ENCODE results near the gene CNGA1.
"Not testable (repeated sequence)": the region's sequence is repeated elsewhere in the genome, so short reads cannot be mapped to it uniquely, and the experiment has no call there.

CNGA1 gene

GRCh38 chr4:47926667-47927258 is 89.7 kb downstream of the CNGA1 start:
- DNase-seq (ENCODE audit: low read depth): peak; percentile 67
- TF ChIP-seq CTCF (IDR thresholded peaks at IDR 0.05; ENCODE audit: low read length, missing control alignments): peak; percentile 88

GRCh38 chr4:47923261-47923608 is 93.2 kb downstream of the CNGA1 start:
- not testable (repeated sequence) for H3K4me3 ChIP-seq (replicated peaks; ENCODE audit: low read depth, low read length); DNase-seq (ENCODE audit: low read depth)

More at GRCh38 chr4:47926667-47927258, 89.7 kb downstream of the CNGA1 start:
- no peak overlapping the region for H3K4me3 ChIP-seq (replicated peaks; ENCODE audit: low read depth, low read length)

- H3K4me3 ChIP-seq (replicated peaks; ENCODE audit: low read depth, low read length); DNase-seq (ENCODE audit: low read depth): not testable (repeated sequence)
Observed at GRCh38 chr4:47922436-47923260, 93.8 kb downstream of the CNGA1 start.

GRCh38 chr4:47917163-47917562 is 99.3 kb downstream of the CNGA1 start:
- not testable (repeated sequence) for DNase-seq (ENCODE audit: low read depth); H3K4me3 ChIP-seq (replicated peaks; ENCODE audit: low read depth, low read length)

GRCh38 chr4:47915378-47915777 is 101.1 kb downstream of the CNGA1 start:
- TF ChIP-seq CTCF (IDR thresholded peaks at IDR 0.05; ENCODE audit: low read length, missing control alignments): no peak
- no peak for DNase-seq (ENCODE audit: low read depth)
- no peak overlapping the region for H3K4me3 ChIP-seq (replicated peaks; ENCODE audit: low read depth, low read length)

DNA sequence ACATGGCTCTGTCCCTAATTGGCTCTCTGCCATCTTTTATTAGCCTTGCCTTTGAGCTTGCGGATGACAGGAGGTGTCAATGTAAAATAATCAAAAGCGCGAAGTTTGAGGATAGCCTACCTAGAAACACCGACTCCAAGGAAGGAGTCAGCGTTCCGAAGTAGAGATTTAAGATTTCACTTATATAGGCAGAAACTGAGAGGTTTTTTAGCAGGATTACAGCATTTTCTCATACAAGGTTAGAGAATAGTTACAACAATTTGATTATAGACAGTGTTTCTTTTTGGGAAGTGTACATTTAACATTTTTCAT is 101.6 kb downstream of the CNGA1 start:
- peak overlapping the region; percentile 96 for H3K4me3 ChIP-seq (replicated peaks; ENCODE audit: low read depth, low read length)
- TF ChIP-seq CTCF (IDR thresholded peaks at IDR 0.05; ENCODE audit: low read length, missing control alignments): no peak
- DNase-seq (ENCODE audit: low read depth): no peak

GRCh38 chr4:47914220-47914925 is 102.1 kb downstream of the CNGA1 start, which contains the start of gene NFXL1:
Gene NFXL1 (minus strand): TSS chr4:47914583. CDS start chr4:47914203, 380 bp downstream.
- TF ChIP-seq CTCF (IDR thresholded peaks at IDR 0.05; ENCODE audit: low read length, missing control alignments): no peak
- peak; percentile 97 for DNase-seq (ENCODE audit: low read depth)
- peak within 1 kb of the TSS; percentile 96 for H3K4me3 ChIP-seq (replicated peaks; ENCODE audit: low read depth, low read length)

DNA sequence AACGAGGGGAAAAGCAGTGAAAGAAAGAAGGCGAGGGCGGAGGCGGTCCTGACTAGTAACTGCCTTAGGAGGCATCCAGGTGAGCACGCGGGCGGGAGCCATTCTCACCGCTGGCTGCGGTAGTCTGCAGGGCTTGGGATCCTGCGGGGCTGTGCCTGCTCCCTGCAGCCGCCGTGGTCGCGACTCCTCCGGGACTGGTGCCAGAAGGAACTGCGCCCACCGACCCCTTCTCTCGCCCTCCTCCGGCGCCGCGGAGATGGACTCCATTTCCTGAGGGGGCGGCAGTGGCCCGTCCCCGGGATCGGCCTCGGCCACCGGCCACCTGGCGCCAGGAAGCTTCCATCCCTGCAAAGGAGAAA is 102.6 kb downstream of the CNGA1 start:
- DNase-seq (ENCODE audit: low read depth): no peak
- no peak for TF ChIP-seq CTCF (IDR thresholded peaks at IDR 0.05; ENCODE audit: low read length, missing control alignments)
- H3K4me3 ChIP-seq (replicated peaks; ENCODE audit: low read depth, low read length): peak overlapping the region; percentile 96
